Mucosa of stomach (tissue), 1 donor: ENCODE measurements around the gene PCAT7.
"Not testable (repeated sequence)": the region's sequence is repeated elsewhere in the genome, so short reads cannot be mapped to it uniquely, and the experiment has no call there.

Experiments used
- H3K27me3 ChIP-seq: one replicate; pipeline ENCODE4 v1.7.0; 2013; ENCODE audit warnings: mild to moderate bottlenecking, low read length; ENCODE audit not compliant: control insufficient read depth, insufficient read depth
- H3K36me3 ChIP-seq: one replicate; pipeline ENCODE4 v1.7.0; 2013; ENCODE audit warnings: low read length; ENCODE audit not compliant: control insufficient read depth, insufficient read depth
- H3K4me1 ChIP-seq: one replicate; pipeline ENCODE4 v1.7.0; 2013; ENCODE audit warnings: mild to moderate bottlenecking, low read length; ENCODE audit not compliant: control insufficient read depth, insufficient read depth
- H3K4me3 ChIP-seq: one replicate; pipeline ENCODE4 v1.7.0; 2013; ENCODE audit warnings: low read length
- H3K9ac ChIP-seq: one replicate; pipeline ENCODE4 v1.7.0; 2013; ENCODE audit warnings: mild to moderate bottlenecking, low read length, moderate library complexity
- H3K9me3 ChIP-seq: one replicate; pipeline ENCODE4 v1.7.0; 2013; ENCODE audit warnings: mild to moderate bottlenecking, low read length, moderate library complexity; ENCODE audit not compliant: control insufficient read depth
- donor health status: Pancreatic carcinoma.

Gene PCAT7

GRCh38 chr9:94533155-94533554 lies 21.7 kb upstream of the PCAT7 start:
- Histone ChIP-seq H3K4me1 (peaks cover 10% of the 10 kb centered on the region), H3K9ac (no peak overlapping the region), H3K9me3 (no peaks in the 10 kb centered on the region), H3K4me3 (no peak overlapping the region), H3K36me3 (no peaks in the 10 kb centered on the region), H3K27me3 (no peaks in the 10 kb centered on the region)

GRCh38 chr9:94533601-94534000 lies 21.3 kb upstream of the PCAT7 start:
- H3K4me1 ChIP-seq, result peaks cover 10% of the 10 kb centered on the region
- no peaks in the 10 kb centered on the region for H3K9me3 ChIP-seq
- H3K4me3 ChIP-seq, result no peak overlapping the region
- H3K27me3 ChIP-seq, result no peaks in the 10 kb centered on the region
- H3K9ac ChIP-seq, result no peak overlapping the region
- H3K36me3 ChIP-seq, result no peaks in the 10 kb centered on the region

DNA sequence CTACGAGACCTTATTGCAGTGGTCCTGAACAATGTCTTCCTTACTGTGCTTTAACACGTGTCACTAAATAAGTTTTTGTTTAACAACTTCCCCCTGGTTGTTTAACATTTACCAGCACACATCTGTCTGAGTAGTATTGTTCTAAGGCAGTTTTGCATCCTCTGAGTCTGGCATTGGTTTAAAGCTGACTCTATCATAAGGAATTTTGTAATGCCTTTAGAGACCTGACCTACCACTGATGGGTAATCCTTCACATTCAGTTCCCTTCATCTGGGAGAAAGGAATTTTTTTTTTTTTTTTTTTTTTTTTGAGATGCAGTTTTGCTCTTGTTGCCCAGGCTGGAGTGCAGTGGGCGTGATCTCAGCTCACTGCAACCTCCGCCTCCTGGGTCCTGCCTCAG lies 20.0 kb upstream of the PCAT7 start:
- no peak overlapping the region for H3K9ac ChIP-seq
- no peaks in the 10 kb centered on the region for H3K27me3 ChIP-seq
- H3K4me3 ChIP-seq, result no peak overlapping the region
- no peaks in the 10 kb centered on the region for H3K36me3 ChIP-seq
- H3K4me1 ChIP-seq, result peaks cover 10% of the 10 kb centered on the region
- H3K9me3 ChIP-seq, result no peaks in the 10 kb centered on the region

DNA sequence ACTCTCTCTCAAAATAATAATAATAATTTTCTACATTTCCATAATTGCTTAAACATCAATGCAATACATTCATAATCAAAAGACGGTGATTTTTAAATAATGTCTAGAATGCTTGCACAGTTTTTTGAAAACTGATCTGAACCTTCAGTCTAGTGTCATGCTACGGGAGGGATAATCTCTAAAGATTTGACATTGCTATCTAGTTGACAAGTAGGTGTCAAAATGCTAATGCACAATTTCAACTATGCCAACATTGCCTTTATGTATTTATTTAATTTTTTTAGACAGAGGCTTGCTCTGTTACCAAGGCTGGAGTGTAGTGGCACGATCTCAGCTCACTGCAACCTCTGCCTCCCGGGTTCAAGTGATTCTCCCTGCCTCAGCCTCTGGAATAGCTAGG lies 16.0 kb upstream of the PCAT7 start:
- H3K4me3 ChIP-seq, result no peak overlapping the region
- no peaks in the 10 kb centered on the region for H3K36me3 ChIP-seq
- H3K4me1 ChIP-seq, result no peaks in the 10 kb centered on the region
- no peaks in the 10 kb centered on the region for H3K27me3 ChIP-seq
- no peak overlapping the region for H3K9ac ChIP-seq
- H3K9me3 ChIP-seq, result no peaks in the 10 kb centered on the region

GRCh38 chr9:94544335-94544734 lies 10.5 kb upstream of the PCAT7 start:
- not testable (repeated sequence) for H3K9me3 ChIP-seq, H3K4me1 ChIP-seq, H3K36me3 ChIP-seq, H3K9ac ChIP-seq, H3K27me3 ChIP-seq, H3K4me3 ChIP-seq

DNA sequence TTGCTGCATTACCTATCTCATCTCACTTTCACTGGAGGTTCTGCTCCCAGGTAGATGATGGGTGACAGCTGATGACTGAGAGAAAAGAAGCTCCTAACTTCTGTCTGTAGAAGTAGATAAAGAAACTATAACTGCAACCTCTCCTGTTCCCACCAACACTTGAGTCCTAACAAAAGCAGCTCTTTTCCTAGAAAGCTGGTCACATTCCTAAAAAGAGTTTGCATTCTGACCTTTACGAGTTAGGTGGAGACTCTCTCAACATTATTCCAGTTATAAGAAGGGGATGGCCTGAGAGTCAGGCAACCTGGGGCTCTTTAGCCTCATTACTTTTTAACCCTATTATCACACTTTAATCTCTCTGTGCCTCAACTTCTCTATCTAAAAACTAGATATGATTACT lies 8.9 kb upstream of the PCAT7 start:
- no peaks in the 10 kb centered on the region for H3K4me1 ChIP-seq
- no peaks in the 10 kb centered on the region for H3K9me3 ChIP-seq
- H3K9ac ChIP-seq, result no peak overlapping the region
- H3K27me3 ChIP-seq, result no peaks in the 10 kb centered on the region
- no peak overlapping the region for H3K4me3 ChIP-seq
- H3K36me3 ChIP-seq, result no peaks in the 10 kb centered on the region

DNA sequence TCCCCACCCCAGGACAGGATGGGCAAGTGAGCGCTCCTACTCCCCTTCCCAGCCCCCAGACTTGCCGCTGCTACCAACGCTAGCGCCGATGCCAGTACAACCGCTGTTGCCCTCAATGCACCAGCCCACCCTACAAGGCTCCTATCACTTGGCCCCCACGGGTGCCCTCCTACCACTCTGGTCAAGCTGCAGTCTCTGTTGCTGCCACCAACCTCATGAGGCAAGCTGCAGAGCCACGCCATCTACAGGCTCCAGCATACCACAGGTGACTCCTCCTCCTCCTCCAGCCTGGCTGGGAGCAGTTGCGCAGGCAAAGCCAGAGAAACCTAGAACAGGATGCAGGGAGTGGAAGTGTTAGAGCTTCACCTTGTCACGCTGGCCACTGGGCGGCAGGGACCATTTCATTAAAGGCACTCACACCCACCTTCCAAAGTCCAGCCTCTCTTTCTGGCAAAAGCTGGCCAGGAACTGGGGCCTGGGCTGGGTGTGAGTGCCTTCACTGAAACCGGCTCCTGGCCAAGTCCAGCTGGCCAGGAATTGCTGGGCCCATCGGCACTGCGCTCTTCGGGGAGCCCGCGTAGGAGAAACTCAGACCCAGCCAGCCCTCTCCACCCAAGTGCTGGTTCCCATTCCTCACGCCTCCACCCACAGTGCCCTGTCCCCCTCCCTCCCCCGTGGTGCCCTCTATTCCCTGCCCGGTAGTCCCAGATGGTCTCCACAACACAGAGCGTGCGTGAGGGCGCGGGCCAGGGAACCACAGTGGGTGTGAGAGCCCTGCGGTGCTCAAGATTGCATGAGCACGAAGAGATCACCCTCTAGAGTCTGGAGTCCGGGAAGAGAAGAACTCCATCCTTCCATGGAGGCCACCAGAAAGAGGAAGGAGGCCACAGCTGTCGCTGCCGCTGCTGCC lies 1.6 kb upstream of the PCAT7 start:
- Histone ChIP-seq H3K27me3 (no peaks in the 10 kb centered on the region), H3K9me3 (no peaks in the 10 kb centered on the region), H3K4me1 (peaks cover 10% of the 10 kb centered on the region), H3K4me3 (peak overlapping the region; percentile 76), H3K36me3 (no peaks in the 10 kb centered on the region), H3K9ac (peak overlapping the region; percentile 36)

DNA sequence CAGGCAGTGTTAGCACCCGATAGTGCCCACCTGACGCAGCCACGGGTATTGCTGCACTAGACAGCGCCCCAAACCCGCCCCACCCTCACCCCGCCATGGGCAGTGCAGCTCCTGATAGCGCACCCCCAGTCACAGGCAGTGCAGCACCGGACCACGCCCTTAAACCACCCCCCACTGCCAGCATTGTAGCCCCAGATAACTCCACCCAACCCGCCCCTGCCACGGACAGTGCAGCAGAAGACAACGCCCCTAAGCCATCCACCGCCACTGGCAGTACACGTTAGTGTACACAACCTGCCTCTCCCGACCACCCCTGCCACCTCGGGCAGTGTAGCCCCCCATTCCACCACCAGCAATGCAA lies 825 bp upstream of the PCAT7 start:
- Histone ChIP-seq H3K9me3 (no peaks in the 10 kb centered on the region), H3K36me3 (no peaks in the 10 kb centered on the region), H3K4me3 (peak overlapping the region; percentile 76), H3K27me3 (no peaks in the 10 kb centered on the region), H3K4me1 (peaks cover 10% of the 10 kb centered on the region), H3K9ac (peak overlapping the region; percentile 68)

DNA sequence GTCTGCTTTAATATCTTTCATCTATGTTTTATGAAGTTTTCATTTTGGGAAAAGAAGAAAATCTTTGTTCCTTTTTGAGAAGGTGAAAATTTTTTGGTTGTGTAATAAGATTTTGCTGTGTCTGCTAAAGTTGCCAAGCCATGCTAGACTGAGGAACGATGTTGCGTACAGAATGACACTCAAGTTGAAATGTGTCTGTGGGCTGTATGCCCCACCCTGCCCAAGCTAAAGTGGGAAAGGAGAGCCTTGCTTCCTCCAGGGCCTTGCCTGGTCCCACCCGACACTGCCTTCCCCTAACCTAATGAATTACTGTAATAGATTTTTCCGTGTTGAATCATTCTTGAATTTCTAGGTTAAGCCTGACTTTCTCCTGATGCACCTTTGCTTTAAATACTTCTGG lies 2.5 kb downstream of the PCAT7 start:
- H3K4me3 ChIP-seq, result no peak overlapping the region
- no peaks in the 10 kb centered on the region for H3K9me3 ChIP-seq
- H3K27me3 ChIP-seq, result no peaks in the 10 kb centered on the region
- H3K4me1 ChIP-seq, result peaks cover 10% of the 10 kb centered on the region
- no peaks in the 10 kb centered on the region for H3K36me3 ChIP-seq
- no peak overlapping the region for H3K9ac ChIP-seq

DNA sequence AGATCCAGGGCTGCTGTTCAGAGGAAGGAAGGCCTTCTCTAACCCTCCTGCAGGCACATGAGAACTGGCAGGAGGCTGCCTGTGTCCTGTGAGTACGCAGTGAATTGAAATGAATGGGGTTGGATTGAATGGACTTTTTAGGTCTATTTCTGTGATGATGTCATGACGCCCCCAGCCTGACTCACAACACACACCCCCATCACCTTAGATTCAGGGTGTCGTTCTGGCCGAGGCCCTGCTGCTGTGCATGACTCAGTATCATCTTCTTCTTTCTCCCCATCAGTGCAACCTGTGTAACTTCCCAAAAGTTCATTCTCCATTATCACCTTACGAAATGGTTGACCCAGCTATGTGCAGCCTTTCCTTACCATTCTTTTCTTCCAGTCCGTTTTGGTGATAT lies 5.4 kb downstream of the PCAT7 start:
- H3K9me3 ChIP-seq, result no peaks in the 10 kb centered on the region
- H3K4me3 ChIP-seq, result no peak overlapping the region
- no peaks in the 10 kb centered on the region for H3K36me3 ChIP-seq
- H3K4me1 ChIP-seq, result peaks cover 3% of the 10 kb centered on the region
- H3K9ac ChIP-seq, result no peak overlapping the region
- no peaks in the 10 kb centered on the region for H3K27me3 ChIP-seq

DNA sequence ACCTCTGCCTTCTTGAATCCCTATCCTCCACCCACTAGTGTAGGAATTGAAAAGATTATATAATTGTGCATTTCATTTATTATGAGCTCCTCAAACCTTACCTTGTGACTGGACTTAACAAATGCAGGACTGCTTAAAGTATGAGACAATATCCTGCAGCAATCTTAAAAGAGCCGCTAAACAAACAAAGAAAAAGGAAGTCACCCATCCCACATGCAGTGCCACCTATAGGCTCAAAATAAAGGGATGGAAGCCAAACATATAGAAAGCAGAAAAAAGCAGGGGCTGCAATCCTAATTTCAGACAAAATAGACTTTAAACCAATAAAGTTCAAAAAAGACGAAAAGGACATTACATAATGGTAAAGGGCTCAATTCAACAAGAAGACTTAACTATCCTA lies 8.7 kb downstream of the PCAT7 start:
- peaks cover 3% of the 10 kb centered on the region for H3K4me1 ChIP-seq

GRCh38 chr9:94564279-94564678 lies 9.4 kb downstream of the PCAT7 start:
- not testable (repeated sequence) for H3K36me3 ChIP-seq, H3K27me3 ChIP-seq, H3K4me3 ChIP-seq, H3K4me1 ChIP-seq, H3K9me3 ChIP-seq, H3K9ac ChIP-seq

More for the DNA sequence above, 8.7 kb downstream of the PCAT7 start:
- no peak overlapping the region for H3K4me3 ChIP-seq
- no peaks in the 10 kb centered on the region for H3K9me3 ChIP-seq
- no peaks in the 10 kb centered on the region for H3K27me3 ChIP-seq
- no peak overlapping the region for H3K9ac ChIP-seq
- no peaks in the 10 kb centered on the region for H3K36me3 ChIP-seq

DNA sequence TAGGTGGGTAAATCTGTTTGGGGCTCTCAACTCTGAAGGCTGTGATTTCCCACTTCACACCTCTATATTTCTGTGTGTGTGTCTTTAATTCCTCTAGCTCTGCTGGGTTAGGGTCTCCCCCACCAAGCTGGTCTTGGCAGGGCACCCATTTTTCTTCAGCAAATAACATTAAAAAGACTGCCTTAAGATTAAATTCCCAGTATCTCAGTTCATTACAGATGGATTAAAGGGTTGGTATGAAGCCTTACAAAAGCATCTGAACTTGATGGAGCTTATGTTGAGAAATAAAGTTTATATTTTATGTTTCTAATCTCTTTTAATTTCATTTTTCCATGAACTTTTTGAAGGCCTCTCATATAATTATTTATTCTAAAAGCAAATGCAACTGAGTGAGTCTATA lies 11.7 kb downstream of the PCAT7 start:
- H3K9me3 ChIP-seq, result no peaks in the 10 kb centered on the region
- H3K9ac ChIP-seq, result no peak overlapping the region
- no peaks in the 10 kb centered on the region for H3K27me3 ChIP-seq
- no peak overlapping the region for H3K4me3 ChIP-seq
- H3K36me3 ChIP-seq, result no peaks in the 10 kb centered on the region
- H3K4me1 ChIP-seq, result peaks cover 3% of the 10 kb centered on the region
